ENCODE results near the gene RYR3.

RYR3 gene

GRCh38 chr15:33322091-33322490 is 11.3 kb downstream of the RYR3 start:
- no peak for DNase-seq

DNA sequence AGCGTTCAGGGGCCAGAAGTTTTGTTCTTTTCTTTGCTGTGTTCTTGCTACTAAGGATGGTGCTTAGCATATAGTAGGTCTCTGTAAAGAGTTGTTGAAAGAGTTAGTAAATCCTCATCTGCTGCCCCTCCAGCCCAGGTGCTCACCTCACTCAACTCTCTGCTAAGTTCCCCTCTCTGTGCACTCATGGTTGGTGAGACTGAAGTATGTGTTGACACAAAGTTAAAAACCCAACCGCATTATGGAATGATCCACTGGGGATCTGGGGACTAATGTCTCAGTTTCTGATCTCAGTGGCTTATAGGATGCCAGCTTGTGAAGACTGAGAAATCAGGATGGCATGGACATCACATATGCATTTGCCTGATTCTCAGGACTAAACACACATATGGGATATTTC is 13.8 kb downstream of the RYR3 start:
- no peak for DNase-seq

GRCh38 chr15:33326908-33327307 is 16.1 kb downstream of the RYR3 start:
- no peak for DNase-seq

DNA sequence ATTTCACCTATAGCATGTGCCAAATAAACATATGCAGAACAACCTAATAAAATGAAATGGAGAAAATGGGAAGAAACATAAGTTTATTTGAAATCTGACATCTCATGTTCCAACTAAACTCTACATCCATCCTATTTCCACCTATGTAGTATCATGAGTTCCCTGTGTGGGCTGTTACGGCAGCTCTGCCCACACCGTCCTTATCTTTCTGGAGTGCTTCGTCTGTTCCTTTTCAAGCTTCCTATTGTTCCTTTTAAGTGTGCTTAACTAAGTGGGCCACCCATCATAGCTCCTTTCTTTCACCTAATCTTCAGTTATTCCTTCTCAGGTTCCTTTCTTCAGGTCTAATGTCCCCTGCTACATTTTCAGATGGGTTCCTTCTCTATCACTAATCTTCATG is 17.3 kb downstream of the RYR3 start:
- DNase-seq, result no peak

DNA sequence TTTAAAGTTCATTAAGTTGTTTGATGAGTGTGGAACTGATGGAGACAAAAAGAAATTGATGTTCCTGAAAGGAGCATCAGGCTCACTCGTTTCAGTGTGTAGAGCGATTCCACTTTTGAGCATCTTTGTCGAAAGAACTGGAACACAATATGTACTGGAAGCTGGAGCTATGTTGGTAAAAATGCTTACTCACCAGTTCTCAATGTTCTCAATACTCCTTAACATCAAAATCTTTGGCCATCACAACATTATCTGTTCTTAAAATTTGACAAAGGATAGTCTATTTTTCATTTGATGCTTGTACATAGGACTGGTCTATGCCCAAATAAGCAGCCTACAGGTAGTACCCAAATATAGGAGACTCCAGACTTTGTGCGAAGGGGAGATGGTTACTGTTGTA is 18.7 kb downstream of the RYR3 start:
- no peak for DNase-seq

- DNase-seq, result no peak
Observed at GRCh38 chr15:33330931-33331330, 20.2 kb downstream of the RYR3 start.

- no peak for DNase-seq
Observed at GRCh38 chr15:33341953-33342352, 31.2 kb downstream of the RYR3 start.

DNA sequence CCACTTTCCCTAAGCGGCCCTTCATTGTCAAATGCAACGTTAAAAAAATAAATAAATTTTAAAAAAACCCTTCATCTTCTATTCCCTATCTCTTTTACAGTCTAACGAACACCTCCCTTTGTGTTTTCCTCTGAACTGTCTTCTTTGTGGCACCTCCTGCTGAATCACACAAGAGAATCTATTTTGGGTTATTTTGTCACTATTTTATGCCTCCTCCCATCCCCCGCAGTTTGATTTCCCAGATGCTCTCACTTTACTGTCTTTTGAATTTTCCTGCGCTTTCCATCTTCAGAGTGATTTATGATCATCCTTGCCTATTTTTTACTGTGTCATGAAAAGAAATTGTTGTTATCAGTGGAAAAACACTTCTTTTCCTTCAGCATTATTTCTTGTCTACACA is 32.5 kb downstream of the RYR3 start:
- DNase-seq, result no peak

DNA sequence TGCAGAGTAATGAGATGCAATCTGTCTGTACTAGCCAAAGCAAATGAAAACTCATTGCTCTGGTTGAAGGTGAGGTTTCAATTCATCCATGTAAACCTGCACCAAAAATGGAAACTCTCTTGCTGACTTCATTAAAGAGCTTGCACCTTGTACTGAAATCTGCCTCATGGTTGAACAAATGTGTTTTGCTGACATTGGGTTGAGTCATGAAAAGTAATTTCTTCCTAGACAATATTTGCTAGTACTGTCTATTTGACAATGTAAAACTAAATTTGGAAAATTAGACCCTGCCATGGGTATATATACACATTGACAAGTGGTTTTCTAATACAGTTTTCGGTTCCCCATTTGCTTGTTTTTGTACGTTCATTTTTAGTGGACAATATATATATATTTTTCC is 33.3 kb downstream of the RYR3 start:
- no peak for DNase-seq

- DNase-seq, result no peak
Observed at GRCh38 chr15:33344530-33344929, 33.8 kb downstream of the RYR3 start.

GRCh38 chr15:33354411-33354810 is 43.6 kb downstream of the RYR3 start:
- no peak for DNase-seq

DNA sequence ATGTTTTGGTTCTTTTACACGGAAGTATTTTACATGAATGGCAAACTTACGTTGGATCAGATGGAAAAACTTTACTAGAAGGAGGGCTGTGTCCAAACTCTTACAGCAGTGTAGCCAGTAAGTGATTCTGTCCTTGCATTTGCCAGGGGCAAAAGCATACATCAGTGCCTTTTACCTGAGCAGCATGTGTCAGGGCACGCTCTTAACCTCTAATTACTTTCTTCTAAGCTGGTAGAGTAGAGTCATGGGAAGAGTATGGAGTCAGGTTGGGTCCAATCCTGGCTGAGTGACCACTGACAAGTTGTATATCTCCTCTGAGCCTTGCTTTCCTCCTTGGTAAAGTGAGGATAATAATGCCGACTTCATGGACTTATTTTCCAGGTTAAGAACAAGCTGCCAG is 47.1 kb downstream of the RYR3 start:
- no peak for DNase-seq

DNA sequence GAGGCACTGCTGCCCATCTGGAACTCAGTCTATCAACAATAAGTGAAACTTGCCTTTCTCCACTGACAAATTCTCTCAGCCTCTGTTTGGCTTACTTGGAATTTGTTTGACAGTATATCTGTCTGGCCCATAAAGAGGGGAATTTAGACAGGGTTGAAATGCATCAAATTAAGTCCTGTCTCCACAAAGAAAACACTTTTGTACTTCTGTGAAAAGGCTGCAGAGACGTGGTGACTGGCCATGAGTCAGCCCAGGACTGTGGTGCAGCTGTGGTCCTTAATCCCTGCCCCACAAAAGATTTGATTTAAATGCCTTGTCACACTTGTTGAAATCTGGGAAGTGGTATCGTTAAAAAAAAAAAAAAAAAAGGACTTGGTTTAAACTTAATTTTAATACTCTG is 47.5 kb downstream of the RYR3 start:
- no peak for DNase-seq

DNA sequence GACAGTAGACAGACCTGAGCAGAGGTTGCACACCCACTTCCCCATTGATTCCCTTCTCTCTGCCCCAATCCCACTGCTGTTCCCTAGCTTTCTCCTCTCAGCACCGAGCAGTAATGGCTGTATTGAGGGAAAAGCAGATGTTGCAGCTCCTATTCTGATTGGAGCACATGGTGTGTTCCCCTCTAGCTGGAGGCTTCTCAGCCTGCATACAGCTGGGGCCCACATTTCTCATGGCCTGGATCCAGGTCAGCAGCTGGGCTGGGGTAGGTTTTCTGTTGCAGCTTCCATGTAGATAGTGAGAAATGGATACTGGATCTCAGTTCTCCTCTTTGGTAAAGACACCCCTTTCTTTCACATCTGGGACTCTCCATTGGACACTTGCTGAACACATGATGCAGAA is 50.1 kb downstream of the RYR3 start:
- no peak for DNase-seq

- no peak for DNase-seq
Observed at GRCh38 chr15:33369941-33370622, 59.3 kb downstream of the RYR3 start.

DNA sequence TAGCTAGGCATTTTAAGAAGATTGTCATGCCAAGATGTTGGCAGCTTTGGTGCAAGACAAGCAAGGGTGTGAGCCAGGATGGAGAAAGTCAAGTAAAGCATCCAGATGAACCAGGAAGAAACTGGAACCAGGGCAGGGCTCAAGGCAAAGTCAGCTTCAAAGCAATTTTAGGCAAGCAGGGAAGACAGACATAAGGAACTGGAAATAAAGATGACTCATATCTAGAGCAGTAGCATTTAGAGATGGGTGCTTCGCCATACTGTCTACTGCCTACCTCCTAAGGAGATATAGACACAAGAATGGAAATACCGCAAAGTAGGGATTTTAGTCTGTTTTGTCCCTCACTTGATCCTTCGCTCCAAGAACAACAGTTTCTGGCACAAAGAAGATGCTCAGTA is 59.9 kb downstream of the RYR3 start:
- no peak for DNase-seq

- no peak for DNase-seq
Observed at GRCh38 chr15:33371159-33371558, 60.4 kb downstream of the RYR3 start.

GRCh38 chr15:33374226-33374914 is 63.6 kb downstream of the RYR3 start:
- no peak for DNase-seq

DNA sequence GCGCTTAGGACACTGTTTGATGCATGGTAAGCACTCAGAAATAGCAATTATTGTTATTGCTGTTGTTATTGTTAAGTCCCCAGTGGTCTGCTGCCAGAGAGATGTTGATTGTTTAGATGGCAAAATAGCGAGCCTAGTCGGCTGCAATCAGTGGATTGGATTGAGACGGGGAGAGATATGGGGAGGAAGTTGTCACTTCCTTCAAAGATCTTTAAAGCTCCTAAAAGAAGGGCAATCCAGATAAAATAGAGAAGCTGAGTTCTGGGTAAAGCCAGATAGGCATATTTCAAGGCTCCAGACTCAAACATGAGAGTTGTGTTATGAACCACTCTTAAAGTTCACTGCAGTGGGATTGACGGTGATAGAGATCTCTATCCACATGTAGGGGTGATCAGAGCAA is 64.5 kb downstream of the RYR3 start:
- no peak for DNase-seq

- DNase-seq, result no peak
Observed at GRCh38 chr15:33377204-33377603, 66.4 kb downstream of the RYR3 start.

DNA sequence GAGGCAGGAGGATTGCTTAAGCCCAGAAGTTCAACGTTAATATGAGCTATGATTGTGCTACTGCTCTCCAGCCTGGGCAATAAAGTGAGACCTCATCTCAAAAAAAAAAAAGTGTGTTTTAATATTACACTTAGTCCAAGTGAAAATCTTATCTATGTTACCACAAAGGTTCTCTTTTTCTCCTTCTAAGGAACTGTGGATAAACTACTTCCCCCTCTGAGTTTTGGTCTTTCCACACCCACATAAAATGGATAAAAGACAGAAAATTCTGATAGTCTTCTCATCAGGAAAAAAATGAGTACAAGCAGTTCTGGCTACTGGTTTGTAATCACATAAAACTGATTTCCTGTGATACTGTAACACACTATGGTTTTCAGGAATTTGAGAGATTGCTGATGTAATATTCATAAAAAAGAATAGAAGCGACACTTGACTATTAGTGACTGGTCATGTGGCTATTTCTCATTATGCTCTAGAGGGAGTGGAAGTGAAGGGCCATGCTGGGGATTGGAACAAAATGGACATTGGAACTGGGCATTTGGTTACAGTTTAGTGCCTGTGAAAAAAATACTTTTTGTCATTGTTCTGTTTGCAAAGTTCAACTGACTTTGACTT is 68.2 kb downstream of the RYR3 start:
- no peak for DNase-seq

GRCh38 chr15:33380406-33380805 is 69.6 kb downstream of the RYR3 start:
- DNase-seq, result no peak

DNA sequence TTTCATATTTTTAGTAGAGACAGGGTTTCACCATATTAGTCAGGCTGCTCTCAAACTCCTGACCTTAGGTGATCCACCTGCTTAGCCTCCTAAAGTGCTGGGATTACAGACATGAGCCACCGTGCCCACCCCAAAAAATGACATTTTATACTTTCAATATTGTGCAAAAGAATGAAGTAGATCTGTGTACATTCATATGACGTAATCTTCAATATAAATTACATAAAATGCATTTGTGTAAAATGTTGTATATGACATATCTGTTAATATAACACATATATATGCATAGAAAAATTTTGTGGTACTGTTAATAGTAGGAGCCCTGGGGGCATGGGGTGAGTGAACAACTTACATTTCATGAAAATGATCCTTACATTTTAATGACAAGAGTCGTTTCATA is 71.7 kb downstream of the RYR3 start:
- DNase-seq, result no peak

GRCh38 chr15:33384307-33384706 is 73.5 kb downstream of the RYR3 start:
- no peak for DNase-seq

GRCh38 chr15:33392453-33392852 is 81.7 kb downstream of the RYR3 start:
- DNase-seq, result no peak
